GM12878 (cell line): ENCODE measurements around the gene HLA-DRA. TPM values are rescaled to one million over a fixed set of nuclear protein-coding genes. Genes with fewer than 3 reads are reported as not detected.

Experiments used
- ASH2L ChIP-seq: fragments of 300-600, 200-600 bp; sonication (generic); IDR thresholded peaks from 2 replicates; pipeline ENCODE4 v1.6.1; 2017; ENCODE audit warnings: low read depth, mild to moderate bottlenecking, borderline replicate concordance
- BACH1 ChIP-seq: fragments of 450-650 bp; IDR thresholded peaks from 2 replicates; pipeline ENCODE4 v1.6.1; 2017; ENCODE audit warnings: mild to moderate bottlenecking, borderline replicate concordance
- BCL11A ChIP-seq: IDR thresholded peaks from 2 replicates; pipeline ENCODE4 v1.6.1; 2011; ENCODE audit warnings: low read depth, low read length
- CBX3 ChIP-seq: fragments of 200-600 bp; sonication (generic); IDR thresholded peaks from 2 replicates; pipeline ENCODE4 v1.6.1; 2016; ENCODE audit warnings: low read depth, borderline replicate concordance
- DPF2 ChIP-seq: fragments of 450-650 bp; IDR thresholded peaks from 2 replicates; pipeline ENCODE4 v1.6.1; 2017; ENCODE audit warnings: mild to moderate bottlenecking
- FOS ChIP-seq: IDR thresholded peaks from 3 replicates; pipeline ENCODE4 v1.6.1; 2011; ENCODE audit warnings: borderline replicate concordance; ENCODE audit not compliant: insufficient read length; ENCODE audit errors: extremely low read depth
- GATAD2B ChIP-seq: fragments of 450-650 bp; conservative IDR thresholded peaks from 2 replicates; pipeline ENCODE4 v1.6.1; 2017; ENCODE audit warnings: low read depth, mild to moderate bottlenecking, moderate library complexity
- HCFC1 ChIP-seq: fragments of 150-350 bp; IDR thresholded peaks from 2 replicates; pipeline ENCODE4 v1.6.1; 2014; ENCODE audit warnings: low read length
- IRF4 ChIP-seq: IDR thresholded peaks from 2 replicates; pipeline ENCODE4 v1.6.1; 2011; ENCODE audit warnings: low read depth, low read length
- NFYA ChIP-seq: IDR thresholded peaks from 2 replicates; pipeline ENCODE4 v1.6.1; 2011; ENCODE audit warnings: low read depth, mild to moderate bottlenecking, low read length, improper control_type of control experiment, borderline replicate concordance
- NR2C1 ChIP-seq: fragments of 450-650 bp; IDR thresholded peaks from 2 replicates; pipeline ENCODE4 v1.6.1; 2017; ENCODE audit warnings: antibody characterized with exemption, mild to moderate bottlenecking, moderate library complexity
- NR2F1 ChIP-seq: fragments of 450-650 bp; conservative IDR thresholded peaks from 2 replicates; pipeline ENCODE4 v1.6.1; 2017; ENCODE audit warnings: mild to moderate bottlenecking
- PAX5 ChIP-seq: IDR thresholded peaks from 2 replicates; pipeline ENCODE4 v1.6.1; 2011; ENCODE audit warnings: low read depth, low read length, borderline replicate concordance
- PML ChIP-seq: IDR thresholded peaks from 2 replicates; pipeline ENCODE4 v1.6.1; 2012; ENCODE audit warnings: low read length, inconsistent platforms
- POLR2AphosphoS2 ChIP-seq: IDR thresholded peaks from 2 replicates; pipeline ENCODE4 v1.6.1; 2011; ENCODE audit warnings: low read depth, mild to moderate bottlenecking, low read length, improper control_type of control experiment, moderate library complexity
- SRF ChIP-seq, 2 experiments: IDR thresholded peaks; 2 replicates each; pipeline ENCODE4 v1.6.1; 2011; ENCODE audit warnings: low read depth in 2 of 2, low read length in 2 of 2, mild to moderate bottlenecking in 1 of 2, moderate library complexity in 1 of 2
- SUZ12 ChIP-seq: fragments of 200-600 bp; sonication (generic); IDR thresholded peaks from one replicate; pipeline ENCODE4 v1.6.1; 2018; ENCODE audit warnings: antibody characterized with exemption, mild to moderate bottlenecking; ENCODE audit not compliant: unreplicated experiment
- YY1 ChIP-seq: IDR thresholded peaks from 2 replicates; pipeline ENCODE4 v1.6.1; 2011; ENCODE audit warnings: low read depth, mild to moderate bottlenecking, low read length
- ZNF24 ChIP-seq: fragments of 450-650 bp; IDR thresholded peaks from 2 replicates; pipeline ENCODE4 v1.6.1; 2017; ENCODE audit warnings: antibody characterized with exemption, mild to moderate bottlenecking
- polyA plus RNA-seq, 11 experiments: library from polyadenylated mRNA; depleted of rRNA in 4 of 11; unstranded in 6 of 11; stranded (reverse) in 5 of 11; fragments of >200 nt; fragmentation: Nextera tagmentation in 4 of 11; fragmentation: Illumina TruSeq in 1 of 11; extraction: Ambion mirVana in 4 of 11; extraction: Trizol in 1 of 11; gene quantifications; 1 replicate in 1 of 11; 2 replicates in 10 of 11; pipeline versions ENCODE4 v1.2.1 to v1.2.3, GENCODE V29; 2011 to 2016; ENCODE audit warnings: inconsistent platforms in 2 of 11, missing spikeins in 2 of 11, low read depth in 1 of 11
- total RNA-seq, 4 experiments: library from RNA; depleted of rRNA in 3 of 4; stranded (reverse); fragments of >200 nt in 3 of 4; fragmentation: Illumina TruSeq in 1 of 4; extraction: Trizol in 1 of 4; gene quantifications; 2 replicates each; pipeline versions ENCODE4 v1.2.1 to v1.2.3, GENCODE V29; 2013 to 2021
- TF ChIP-seq, protein P1 (sequence below): fragments of 450-650 bp; IDR thresholded peaks from 2 replicates; pipeline ENCODE4 v1.6.1; 2016; ENCODE audit warnings: mild to moderate bottlenecking, moderate library complexity, borderline replicate concordance
- TF ChIP-seq, protein P2 (sequence below): fragments of 450-650 bp; IDR thresholded peaks from 2 replicates; pipeline ENCODE4 v1.6.1; 2017; ENCODE audit warnings: mild to moderate bottlenecking
- TF ChIP-seq, protein P3 (sequence below): IDR thresholded peaks from 2 replicates; pipeline ENCODE4 v1.6.1; 2012; ENCODE audit warnings: improper control_type of control experiment, low read depth, low read length; ENCODE audit not compliant: insufficient replicate concordance

HLA-DRA gene
- total and polyA plus RNA-seq, 10 of the 15 experiments (the other 5 are each of a cell fraction or from before 2014, with no cell fraction given): 2,040 to 7,093 (median 2,859) TPM

DNA sequence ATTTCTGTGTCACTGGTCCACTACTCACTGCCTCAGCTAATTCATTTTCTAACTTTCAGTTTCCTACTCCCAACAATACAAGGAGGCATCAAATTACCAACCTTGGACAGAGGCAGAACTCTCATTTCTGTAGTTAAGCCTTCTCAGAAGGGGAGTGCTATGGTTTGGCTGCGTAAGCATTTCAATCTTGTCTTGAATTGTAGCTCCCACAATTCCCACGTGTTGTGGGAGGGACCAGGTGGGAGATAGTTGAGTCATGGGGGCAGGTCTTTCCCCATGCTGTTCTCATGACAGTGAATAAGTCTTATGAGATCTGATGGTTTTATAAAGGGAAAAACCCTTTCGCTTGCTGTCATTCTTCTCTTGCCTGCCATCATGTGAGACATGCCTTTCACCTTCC is 22.9 kb downstream of the HLA-DRA start (continued):
- TF ChIP-seq, protein P1, sequence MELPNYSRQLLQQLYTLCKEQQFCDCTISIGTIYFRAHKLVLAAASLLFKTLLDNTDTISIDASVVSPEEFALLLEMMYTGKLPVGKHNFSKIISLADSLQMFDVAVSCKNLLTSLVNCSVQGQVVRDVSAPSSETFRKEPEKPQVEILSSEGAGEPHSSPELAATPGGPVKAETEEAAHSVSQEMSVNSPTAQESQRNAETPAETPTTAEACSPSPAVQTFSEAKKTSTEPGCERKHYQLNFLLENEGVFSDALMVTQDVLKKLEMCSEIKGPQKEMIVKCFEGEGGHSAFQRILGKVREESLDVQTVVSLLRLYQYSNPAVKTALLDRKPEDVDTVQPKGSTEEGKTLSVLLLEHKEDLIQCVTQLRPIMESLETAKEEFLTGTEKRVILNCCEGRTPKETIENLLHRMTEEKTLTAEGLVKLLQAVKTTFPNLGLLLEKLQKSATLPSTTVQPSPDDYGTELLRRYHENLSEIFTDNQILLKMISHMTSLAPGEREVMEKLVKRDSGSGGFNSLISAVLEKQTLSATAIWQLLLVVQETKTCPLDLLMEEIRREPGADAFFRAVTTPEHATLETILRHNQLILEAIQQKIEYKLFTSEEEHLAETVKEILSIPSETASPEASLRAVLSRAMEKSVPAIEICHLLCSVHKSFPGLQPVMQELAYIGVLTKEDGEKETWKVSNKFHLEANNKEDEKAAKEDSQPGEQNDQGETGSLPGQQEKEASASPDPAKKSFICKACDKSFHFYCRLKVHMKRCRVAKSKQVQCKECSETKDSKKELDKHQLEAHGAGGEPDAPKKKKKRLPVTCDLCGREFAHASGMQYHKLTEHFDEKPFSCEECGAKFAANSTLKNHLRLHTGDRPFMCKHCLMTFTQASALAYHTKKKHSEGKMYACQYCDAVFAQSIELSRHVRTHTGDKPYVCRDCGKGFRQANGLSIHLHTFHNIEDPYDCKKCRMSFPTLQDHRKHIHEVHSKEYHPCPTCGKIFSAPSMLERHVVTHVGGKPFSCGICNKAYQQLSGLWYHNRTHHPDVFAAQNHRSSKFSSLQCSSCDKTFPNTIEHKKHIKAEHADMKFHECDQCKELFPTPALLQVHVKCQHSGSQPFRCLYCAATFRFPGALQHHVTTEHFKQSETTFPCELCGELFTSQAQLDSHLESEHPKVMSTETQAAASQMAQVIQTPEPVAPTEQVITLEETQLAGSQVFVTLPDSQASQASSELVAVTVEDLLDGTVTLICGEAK: no peak
- TF ChIP-seq BCL11A (peak; percentile 37; the same call in 1 of the 2 replicates), PAX5 (peak; percentile 45; the same call in 1 of the 2 replicates), ZNF24 (no peak), GATAD2B (no peak), POLR2AphosphoS2 (no peak), FOS (no peak), SRF (IDR thresholded peaks at IDR 0.05; ENCODE audit: low read depth in 2 of 2, low read length in 2 of 2) (no peak), IRF4 (peak; percentile 93), BACH1 (peak; percentile 58; the same call in 1 of the 2 replicates), ASH2L (no peak), SUZ12 (no peak), NR2C1 (no peak), NFYA (no peak), CBX3 (no peak), DPF2 (no peak), YY1 (0 out of 2 replicates have a peak, but pooled peaks have one; percentile 14), HCFC1 (no peak), NR2F1 (no peak), PML (no peak)
- TF ChIP-seq, protein P2, sequence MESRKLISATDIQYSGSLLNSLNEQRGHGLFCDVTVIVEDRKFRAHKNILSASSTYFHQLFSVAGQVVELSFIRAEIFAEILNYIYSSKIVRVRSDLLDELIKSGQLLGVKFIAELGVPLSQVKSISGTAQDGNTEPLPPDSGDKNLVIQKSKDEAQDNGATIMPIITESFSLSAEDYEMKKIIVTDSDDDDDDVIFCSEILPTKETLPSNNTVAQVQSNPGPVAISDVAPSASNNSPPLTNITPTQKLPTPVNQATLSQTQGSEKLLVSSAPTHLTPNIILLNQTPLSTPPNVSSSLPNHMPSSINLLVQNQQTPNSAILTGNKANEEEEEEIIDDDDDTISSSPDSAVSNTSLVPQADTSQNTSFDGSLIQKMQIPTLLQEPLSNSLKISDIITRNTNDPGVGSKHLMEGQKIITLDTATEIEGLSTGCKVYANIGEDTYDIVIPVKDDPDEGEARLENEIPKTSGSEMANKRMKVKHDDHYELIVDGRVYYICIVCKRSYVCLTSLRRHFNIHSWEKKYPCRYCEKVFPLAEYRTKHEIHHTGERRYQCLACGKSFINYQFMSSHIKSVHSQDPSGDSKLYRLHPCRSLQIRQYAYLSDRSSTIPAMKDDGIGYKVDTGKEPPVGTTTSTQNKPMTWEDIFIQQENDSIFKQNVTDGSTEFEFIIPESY: no peak
- TF ChIP-seq, protein P3, sequence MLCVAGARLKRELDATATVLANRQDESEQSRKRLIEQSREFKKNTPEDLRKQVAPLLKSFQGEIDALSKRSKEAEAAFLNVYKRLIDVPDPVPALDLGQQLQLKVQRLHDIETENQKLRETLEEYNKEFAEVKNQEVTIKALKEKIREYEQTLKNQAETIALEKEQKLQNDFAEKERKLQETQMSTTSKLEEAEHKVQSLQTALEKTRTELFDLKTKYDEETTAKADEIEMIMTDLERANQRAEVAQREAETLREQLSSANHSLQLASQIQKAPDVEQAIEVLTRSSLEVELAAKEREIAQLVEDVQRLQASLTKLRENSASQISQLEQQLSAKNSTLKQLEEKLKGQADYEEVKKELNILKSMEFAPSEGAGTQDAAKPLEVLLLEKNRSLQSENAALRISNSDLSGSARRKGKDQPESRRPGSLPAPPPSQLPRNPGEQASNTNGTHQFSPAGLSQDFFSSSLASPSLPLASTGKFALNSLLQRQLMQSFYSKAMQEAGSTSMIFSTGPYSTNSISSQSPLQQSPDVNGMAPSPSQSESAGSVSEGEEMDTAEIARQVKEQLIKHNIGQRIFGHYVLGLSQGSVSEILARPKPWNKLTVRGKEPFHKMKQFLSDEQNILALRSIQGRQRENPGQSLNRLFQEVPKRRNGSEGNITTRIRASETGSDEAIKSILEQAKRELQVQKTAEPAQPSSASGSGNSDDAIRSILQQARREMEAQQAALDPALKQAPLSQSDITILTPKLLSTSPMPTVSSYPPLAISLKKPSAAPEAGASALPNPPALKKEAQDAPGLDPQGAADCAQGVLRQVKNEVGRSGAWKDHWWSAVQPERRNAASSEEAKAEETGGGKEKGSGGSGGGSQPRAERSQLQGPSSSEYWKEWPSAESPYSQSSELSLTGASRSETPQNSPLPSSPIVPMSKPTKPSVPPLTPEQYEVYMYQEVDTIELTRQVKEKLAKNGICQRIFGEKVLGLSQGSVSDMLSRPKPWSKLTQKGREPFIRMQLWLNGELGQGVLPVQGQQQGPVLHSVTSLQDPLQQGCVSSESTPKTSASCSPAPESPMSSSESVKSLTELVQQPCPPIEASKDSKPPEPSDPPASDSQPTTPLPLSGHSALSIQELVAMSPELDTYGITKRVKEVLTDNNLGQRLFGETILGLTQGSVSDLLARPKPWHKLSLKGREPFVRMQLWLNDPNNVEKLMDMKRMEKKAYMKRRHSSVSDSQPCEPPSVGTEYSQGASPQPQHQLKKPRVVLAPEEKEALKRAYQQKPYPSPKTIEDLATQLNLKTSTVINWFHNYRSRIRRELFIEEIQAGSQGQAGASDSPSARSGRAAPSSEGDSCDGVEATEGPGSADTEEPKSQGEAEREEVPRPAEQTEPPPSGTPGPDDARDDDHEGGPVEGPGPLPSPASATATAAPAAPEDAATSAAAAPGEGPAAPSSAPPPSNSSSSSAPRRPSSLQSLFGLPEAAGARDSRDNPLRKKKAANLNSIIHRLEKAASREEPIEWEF: no peak
